ENCODE results near the gene WWOX.

DNA sequence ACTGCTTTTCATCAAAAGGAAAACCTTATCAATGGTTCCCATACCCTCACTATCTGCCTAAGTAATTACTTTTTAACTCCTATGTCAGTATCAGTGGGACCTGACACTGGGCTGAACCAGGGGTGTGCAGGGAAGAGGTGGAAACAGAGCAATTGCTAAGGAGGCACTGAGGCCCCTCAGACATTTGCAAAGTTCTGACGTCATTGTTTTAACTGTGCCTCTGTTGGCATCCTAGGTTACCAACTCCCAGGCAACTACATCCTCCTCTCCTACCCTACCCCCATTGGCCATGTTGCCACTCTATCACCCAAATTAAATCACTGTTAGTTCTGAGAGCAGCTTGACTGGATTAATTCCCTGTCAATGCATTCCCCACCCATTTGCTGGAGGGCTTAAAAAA is 8.0 kb upstream of the WWOX start:
- TF ChIP-seq, protein P1, sequence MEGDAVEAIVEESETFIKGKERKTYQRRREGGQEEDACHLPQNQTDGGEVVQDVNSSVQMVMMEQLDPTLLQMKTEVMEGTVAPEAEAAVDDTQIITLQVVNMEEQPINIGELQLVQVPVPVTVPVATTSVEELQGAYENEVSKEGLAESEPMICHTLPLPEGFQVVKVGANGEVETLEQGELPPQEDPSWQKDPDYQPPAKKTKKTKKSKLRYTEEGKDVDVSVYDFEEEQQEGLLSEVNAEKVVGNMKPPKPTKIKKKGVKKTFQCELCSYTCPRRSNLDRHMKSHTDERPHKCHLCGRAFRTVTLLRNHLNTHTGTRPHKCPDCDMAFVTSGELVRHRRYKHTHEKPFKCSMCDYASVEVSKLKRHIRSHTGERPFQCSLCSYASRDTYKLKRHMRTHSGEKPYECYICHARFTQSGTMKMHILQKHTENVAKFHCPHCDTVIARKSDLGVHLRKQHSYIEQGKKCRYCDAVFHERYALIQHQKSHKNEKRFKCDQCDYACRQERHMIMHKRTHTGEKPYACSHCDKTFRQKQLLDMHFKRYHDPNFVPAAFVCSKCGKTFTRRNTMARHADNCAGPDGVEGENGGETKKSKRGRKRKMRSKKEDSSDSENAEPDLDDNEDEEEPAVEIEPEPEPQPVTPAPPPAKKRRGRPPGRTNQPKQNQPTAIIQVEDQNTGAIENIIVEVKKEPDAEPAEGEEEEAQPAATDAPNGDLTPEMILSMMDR (IDR thresholded peaks at IDR 0.05), result no peak
- no peak for TF ChIP-seq POLR2A (IDR thresholded peaks at IDR 0.05)

Measured in thyroid gland (tissue), 4 donors.